ENCODE measurements around the gene POLR3B. TPM values are rescaled to one million over a fixed set of nuclear protein-coding genes. Genes with fewer than 3 reads are reported as not detected.

Gene POLR3B
- total and polyA plus RNA-seq, 10 of the 15 experiments (the other 5 are each of a cell fraction or from before 2014, with no cell fraction given): 2.3 to 10.5 (median 8.0) TPM

- 96% methylated on average over 9 of the region's 9 CpGs for WGBS (ENCODE audit: insufficient coverage, insufficient replicate concordance, low lambda C conversion rate, missing lambda C conversion rate)
- RAD21 ChIA-PET (ENCODE audit: unreplicated experiment): no interaction called here
- DNase-seq (ENCODE audit: low read depth, low spot score) (no peak), FAIRE-seq (no peak), ATAC-seq (no peak)
- Histone ChIP-seq H3K4me1 (ENCODE audit: control insufficient read depth, insufficient read depth, low read length) (no peaks in the 10 kb centered on the region), H3K36me3 (ENCODE audit: control insufficient read depth in 2 of 2, insufficient read depth in 2 of 2, low read length in 1 of 2) (no peaks in the 10 kb centered on the region), H3K27ac (ENCODE audit: control insufficient read depth, insufficient read depth) (no peak overlapping the region), H3K4me3 (no peak overlapping the region), H3K9ac (ENCODE audit: control insufficient read depth, insufficient read depth, low read length) (no peak overlapping the region), H3K79me2 (ENCODE audit: control insufficient read depth, insufficient read depth, low read length) (no peaks in the 10 kb centered on the region), H4K20me1 (ENCODE audit: control insufficient read depth, insufficient read depth) (no peaks in the 10 kb centered on the region), H3K27me3 (replicated peaks in 1 of 2; ENCODE audit: control insufficient read depth in 2 of 2, insufficient read depth in 2 of 2, low read length in 1 of 2) (no peaks in the 10 kb centered on the region), H3K9me3 (replicated peaks; ENCODE audit: control insufficient read depth, insufficient read depth, low read length) (no peaks in the 10 kb centered on the region), H2AFZ (ENCODE audit: control insufficient read depth, low read depth, low read length) (no peak overlapping the region), H3K4me2 (ENCODE audit: control insufficient read depth, insufficient read depth) (no peak overlapping the region)
- SMC1A ChIA-PET (ENCODE audit: uncharacterized antibody, unreplicated experiment): interaction anchor here (1.1 kb wide), 1 partner anchor 10 kb away, joined by 3 read pairs; no protein-coding TSS in a partner anchor
- intact Hi-C loops (cut with micrococcal nuclease; ENCODE audit: unreplicated experiment) (no loop called here), in situ Hi-C loops (cut with MboI) (no loop called here)
- POLR2A ChIA-PET: no interaction called here
- CTCF ChIA-PET: no interaction called here
- BruUV-seq (replicated peaks): no TSS peak
- no peak for TF ChIP-seq EZH2 (IDR thresholded peaks at IDR 0.05; ENCODE audit: borderline replicate concordance, control insufficient read depth, low read depth, low read length)
- TF ChIP-seq PBX3 (IDR thresholded peaks at IDR 0.05; ENCODE audit: insufficient replicate concordance, low read depth, low read length): no peak
- TF ChIP-seq TCF12 (IDR thresholded peaks at IDR 0.05; ENCODE audit: low read depth, low read length): no peak
- TF ChIP-seq POLR2AphosphoS2 (IDR thresholded peaks at IDR 0.05; ENCODE audit: low read depth, low read length): no peak
- TF ChIP-seq CEBPZ (IDR thresholded peaks at IDR 0.05; ENCODE audit: low read depth, low read length): no peak
- TF ChIP-seq CBFB (IDR thresholded peaks at IDR 0.05; ENCODE audit: low read depth): no peak
These were observed 149.1 kb downstream of the POLR3B start for GRCh38 chr12:106506691-106507090.

Data from GM12878 (cell line).